ENCODE data around the gene ACO1.
"Not testable (repeated sequence)": the region's sequence is repeated elsewhere in the genome, so short reads cannot be mapped to it uniquely, and the experiment has no call there.

The ACO1 gene

DNA sequence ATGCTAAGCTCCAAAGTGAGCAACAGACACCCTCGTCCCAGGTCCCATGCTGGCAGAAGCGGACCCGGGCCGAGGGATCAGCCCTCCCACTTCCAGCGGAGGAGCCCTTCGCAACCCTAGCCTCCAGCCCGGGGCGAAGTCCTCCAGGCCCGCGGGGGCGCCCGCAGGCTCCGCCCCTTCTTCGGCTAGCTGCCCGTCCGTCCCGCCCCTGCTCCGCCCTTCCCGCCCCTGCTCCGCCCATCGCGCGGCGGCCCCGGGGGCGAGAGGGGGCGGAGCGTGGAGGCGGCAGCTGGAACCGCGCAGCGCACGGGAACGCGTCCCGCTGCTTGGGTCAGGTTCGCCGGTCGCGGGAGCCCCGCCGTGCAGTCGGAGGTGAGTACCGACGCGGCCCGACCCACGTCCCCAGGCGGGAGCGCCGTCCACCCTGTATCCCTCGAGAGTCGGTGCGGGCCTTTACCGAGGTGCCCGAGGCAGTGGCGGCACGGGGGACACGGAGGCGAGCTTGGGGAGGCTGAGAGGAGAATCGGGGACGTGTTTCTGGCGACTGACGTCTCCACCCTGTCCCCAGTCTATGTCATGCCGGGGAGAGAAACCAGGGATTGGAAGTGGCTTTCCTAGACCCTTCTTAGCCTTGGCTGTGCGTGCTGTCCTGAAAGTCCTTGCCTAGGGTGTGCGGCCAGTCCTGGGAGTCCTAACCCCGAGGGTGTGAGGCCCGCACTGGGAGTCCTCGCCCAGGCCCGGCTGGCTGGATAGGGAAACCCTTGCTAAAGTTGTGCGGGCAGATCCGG, at the start of gene ACO1:
TSS of gene ACO1 (plus strand) at position 280 of the 788 bp plus-strand sequence. CDS start 20,864 bp downstream, outside the sequence.
- DNase-seq = no peak

GRCh38 chr9:32334916-32335895, 49.2 kb upstream of the ACO1 start:
- DNase-seq = no peak

DNA sequence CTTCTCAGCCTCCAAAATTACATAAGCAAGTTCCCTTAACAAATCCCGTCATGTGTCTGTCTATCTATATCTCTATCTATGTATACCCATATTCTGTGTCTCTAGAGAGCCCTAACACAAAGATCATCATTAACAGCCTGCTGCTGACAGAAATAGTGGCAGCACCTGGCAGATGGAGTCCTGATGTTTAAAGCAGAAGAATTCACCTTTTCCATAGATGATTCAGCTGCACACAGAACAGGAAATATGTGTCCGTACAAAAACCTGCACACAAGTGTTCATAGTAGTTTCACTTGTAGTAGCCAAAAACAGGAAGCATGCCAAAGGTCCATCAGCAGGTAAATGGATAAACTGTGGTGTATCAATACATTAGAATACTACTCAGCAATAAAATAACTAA, 45.0 kb upstream of the ACO1 start:
- DNase-seq = no peak

DNA sequence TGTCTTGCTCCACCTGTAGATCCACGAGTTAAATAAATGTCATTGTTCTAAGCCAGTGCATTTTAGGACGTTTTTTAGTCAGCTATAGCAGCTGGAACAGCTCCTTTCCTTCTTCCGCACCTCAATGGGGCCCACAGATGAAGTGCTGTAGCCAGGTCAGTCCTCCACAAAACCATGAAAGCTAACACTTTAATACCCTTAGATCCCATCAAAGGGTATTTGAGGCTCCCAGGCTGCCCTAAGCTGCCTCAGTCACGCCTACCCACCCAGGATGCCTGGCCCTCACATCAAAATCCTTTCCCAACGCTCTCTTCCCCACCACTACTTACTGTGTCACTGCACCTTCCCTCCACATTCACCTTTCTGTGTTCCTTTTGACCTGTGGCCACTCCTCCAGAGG, 44.1 kb upstream of the ACO1 start:
- no peak for DNase-seq

- no peak for DNase-seq
Observed at GRCh38 chr9:32344551-32345182, 39.8 kb upstream of the ACO1 start.

DNA sequence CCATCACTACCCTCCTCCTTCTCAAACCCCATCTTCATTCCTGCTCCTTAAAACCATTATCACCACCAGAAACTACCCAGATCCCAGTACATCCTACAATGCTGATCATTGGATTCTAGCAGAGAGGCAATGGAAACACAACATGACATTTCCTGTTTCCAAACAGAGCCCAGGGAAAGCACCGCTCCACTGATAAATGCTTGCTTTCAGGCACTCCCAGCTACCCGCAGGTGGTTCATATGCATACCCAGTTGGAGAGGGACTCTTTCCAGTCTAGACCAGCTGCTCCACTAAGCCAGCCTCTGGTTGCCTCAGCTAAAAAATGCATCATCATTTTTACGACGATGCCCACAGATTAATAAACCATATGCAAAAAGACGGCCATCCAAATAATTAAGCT, 39.2 kb upstream of the ACO1 start:
- DNase-seq = no peak

DNA sequence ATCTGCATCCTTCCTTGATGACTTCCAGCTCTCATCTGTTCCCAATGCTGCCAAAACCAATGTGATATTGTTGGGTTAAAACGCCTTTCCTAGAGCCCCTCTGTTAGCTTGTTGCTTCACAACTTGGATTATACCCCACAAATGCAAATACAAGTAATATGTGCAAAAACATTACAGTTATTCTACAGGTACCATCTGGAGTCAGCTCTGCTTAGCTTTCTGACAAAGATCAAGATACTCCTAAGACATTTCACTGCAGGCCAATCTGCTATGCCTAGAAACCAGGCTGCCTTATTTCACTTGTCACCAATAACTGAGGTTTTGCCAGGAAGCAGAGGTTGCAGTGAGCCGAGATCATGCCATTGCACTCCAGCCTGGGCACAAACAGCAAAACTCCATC, 36.9 kb upstream of the ACO1 start:
- no peak for DNase-seq

GRCh38 chr9:32348106-32348695, 36.2 kb upstream of the ACO1 start:
- no peak for DNase-seq

- DNase-seq = no peak
Observed at GRCh38 chr9:32349013-32349412, 35.4 kb upstream of the ACO1 start.

GRCh38 chr9:32350682-32351081, 33.8 kb upstream of the ACO1 start:
- no peak for DNase-seq

DNA sequence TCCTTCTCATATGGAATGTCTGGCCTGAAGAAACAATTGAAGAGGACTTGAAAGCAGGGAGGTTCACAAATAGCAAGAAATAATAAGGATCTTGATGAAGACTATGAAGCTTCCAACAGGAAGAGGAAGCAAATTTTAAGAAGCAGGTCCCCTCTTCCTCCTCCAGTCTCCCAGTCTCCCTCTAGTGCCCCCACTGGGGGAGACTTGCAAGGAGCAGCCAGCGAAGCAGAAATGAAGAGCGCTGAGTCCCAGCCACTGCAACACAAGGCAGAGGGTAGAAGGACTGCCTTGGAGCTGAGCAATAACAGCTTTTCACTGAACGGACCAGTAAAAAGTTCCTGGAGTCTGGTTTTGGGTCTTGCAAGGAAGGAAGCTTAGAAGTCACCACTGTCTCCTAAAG, 32.6 kb upstream of the ACO1 start:
- no peak for DNase-seq

GRCh38 chr9:32353476-32353875, 31.0 kb upstream of the ACO1 start:
- not testable (repeated sequence) for DNase-seq

- DNase-seq = no peak
Observed at GRCh38 chr9:32359452-32359851, 25.0 kb upstream of the ACO1 start.

- no peak for DNase-seq
Observed at GRCh38 chr9:32360983-32361673, 23.3 kb upstream of the ACO1 start.

DNA sequence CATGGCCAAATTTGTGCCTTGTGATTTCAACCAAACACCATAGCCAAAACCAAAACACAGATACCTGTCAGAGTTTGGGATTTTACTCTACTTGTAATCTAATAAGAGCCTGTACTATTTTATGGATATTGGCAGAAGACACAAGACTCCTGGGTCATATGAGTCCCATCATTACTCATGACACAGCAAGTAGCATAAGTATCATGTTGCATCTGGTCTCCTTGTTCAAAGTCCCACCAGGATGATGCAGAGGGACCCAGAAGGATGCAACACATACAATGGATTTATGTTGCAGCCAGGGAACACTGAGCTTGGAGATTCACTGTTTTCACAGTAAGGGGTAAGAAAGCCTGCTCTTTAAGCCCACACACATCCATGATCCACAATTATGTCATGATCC, 13.2 kb upstream of the ACO1 start:
- DNase-seq = no peak

GRCh38 chr9:32371679-32372078, 12.8 kb upstream of the ACO1 start:
- no peak for DNase-seq

GRCh38 chr9:32376285-32376684, 8.2 kb upstream of the ACO1 start:
- no peak for DNase-seq

DNA sequence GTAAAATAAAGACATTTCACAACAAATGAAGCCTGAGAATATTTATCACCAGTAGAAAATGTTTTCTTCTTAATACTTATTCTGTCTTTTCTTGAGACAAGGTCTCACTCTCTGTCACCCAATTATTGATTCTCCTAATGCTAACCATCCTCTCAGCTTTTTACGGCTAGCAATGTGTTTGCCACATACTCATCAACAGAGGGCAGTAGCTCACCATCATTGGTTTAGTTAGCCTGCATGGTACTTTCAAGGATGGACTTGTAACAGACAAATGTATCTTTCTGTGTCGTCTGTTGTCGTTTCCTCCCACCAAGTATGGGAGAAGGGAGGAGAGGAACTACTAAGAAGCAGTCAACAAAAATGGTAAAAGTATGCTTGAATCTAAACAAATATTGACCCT, 5.9 kb upstream of the ACO1 start:
- no peak for DNase-seq

DNA sequence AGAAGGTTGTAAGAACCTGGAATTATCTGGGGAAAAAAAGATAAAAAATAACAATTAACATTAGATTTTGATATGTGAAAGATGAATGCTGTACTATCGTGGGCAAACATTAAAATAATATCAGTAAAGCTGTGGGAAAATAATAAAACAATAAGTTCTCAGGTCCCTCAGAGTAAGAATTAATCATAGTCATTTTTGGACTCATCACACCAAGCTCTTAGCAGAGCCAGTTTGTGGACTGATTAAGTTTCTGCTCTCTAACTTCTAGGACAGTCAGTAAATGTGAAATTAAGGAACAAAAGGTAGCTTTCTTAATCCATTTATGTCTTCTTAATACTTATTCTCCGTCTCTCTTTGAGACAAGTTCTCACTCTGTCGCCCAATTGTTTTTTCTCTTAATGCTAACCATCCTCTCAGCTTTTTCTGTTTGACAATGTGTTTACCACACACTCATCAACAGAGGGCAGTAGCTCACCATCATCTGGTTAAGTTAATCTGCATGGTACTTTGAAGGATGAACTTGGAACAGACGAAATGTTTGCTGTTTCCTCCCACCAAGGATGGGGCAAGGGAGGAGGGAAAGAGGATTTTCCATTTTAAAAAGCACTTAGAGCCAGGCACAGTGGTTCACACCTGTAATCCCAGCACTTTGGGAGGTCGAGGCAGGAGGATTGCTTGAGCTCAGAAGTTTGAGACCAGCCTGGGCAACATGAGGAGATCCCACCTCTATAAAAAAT, 5.3 kb upstream of the ACO1 start:
- no peak for DNase-seq

DNA sequence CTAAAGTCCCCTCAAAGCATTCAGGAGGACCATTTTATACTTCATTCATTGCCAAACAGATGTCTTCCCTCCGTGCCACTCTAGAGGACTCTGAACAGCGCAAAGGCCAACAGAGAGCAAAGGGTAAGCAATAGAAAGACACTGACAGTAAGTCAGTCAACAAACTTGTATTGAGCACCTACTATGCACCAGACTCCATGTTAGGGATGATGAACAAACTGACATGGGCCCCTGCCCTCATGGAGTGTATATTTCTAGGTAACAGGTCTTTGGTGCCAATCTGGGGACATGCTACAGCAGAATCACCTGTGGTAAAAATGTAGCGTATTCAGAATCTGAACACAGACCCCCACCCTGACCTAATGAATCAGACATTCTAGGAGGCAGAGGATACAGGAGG, 3.5 kb upstream of the ACO1 start:
- no peak for DNase-seq

DNA sequence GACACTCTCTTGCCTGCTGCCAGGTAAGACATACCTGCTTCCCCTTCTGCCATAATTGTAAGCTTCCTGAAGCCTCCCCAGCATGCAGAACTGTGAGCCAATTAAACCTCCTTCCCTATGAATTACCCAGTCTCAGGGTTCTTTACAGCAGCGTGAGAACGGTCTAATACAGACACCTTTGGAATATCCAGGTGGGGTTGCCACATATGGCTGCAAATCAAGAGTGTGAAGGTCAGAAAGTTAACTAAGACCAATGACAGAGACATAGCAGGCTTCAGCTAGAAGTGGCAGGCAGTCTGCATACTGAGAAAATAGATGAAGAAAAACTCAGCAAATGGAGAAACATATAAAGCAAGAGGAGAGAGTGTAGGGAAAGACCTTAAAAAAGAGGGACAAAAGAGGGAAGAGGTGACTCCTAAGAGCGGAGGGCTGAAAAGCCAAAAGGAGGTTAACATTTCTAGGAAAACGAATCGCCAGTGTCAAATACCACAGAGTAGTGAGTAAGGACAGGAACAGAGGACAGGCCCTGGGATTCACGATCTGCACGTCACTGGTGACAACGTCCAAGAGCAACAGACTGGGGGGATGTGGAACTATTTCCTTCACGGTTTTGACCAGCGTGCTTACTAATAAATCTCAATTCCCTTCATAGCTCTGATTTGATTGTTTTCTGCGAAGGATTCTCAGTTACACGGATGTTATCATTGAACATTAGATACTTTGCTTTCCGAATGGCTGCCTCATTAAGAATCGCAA, 1.7 kb upstream of the ACO1 start:
- no peak for DNase-seq
